GM18517 (cell line): ENCODE results near the gene TREML2.
"Not testable (repeated sequence)": the region's sequence is repeated elsewhere in the genome, so short reads cannot be mapped to it uniquely, and the experiment has no call there.

ENCODE experiments used
- ATAC-seq: cut with Tn5 transposase; IDR thresholded peaks from one replicate; pipeline ENCODE4 v1.9.1; 2021; ENCODE audit warnings: mild to moderate bottlenecking, moderate library complexity; ENCODE audit not compliant: unreplicated experiment

TREML2 gene, protein sequence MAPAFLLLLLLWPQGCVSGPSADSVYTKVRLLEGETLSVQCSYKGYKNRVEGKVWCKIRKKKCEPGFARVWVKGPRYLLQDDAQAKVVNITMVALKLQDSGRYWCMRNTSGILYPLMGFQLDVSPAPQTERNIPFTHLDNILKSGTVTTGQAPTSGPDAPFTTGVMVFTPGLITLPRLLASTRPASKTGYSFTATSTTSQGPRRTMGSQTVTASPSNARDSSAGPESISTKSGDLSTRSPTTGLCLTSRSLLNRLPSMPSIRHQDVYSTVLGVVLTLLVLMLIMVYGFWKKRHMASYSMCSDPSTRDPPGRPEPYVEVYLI

GRCh38 chr6:41200901-41201763 is at the start of gene TREML2:
TSS of gene TREML2 (minus strand) at chr6:41201149. CDS start at chr6:41201008, 141 bp downstream.
- no peak for ATAC-seq

- ATAC-seq: no peak
These were observed 47.1 kb upstream of the TREML2 start for GRCh38 chr6:41247882-41248705.

DNA sequence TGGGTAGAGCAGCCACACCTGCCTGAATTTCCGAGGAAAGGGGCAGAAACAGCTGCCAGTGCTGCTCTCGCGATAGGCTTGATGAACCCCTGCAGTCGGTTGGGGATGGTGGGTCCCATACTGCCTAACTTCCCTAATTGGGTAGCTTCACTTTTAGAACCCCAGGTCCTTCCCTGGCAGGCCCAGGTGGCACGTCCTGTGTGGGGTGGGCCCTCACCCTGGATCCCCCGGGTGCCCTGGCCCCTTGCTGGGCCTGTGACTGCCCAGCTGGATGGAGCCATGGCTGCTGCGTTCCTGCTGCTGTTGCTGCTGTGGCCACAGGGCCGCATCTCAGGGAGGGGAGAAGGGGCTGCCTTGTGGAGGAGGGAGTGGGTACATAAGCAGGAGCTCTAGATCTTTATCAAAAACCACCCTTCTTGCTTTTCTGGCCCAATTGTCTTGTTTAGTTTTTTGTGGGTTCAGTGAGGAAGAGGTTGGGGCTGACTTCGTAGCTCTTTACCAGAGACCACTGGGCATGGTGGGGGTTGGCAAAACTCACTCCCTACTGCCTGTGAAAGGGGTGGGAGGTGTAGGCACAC is 46.4 kb upstream of the TREML2 start:
- ATAC-seq: no peak

DNA sequence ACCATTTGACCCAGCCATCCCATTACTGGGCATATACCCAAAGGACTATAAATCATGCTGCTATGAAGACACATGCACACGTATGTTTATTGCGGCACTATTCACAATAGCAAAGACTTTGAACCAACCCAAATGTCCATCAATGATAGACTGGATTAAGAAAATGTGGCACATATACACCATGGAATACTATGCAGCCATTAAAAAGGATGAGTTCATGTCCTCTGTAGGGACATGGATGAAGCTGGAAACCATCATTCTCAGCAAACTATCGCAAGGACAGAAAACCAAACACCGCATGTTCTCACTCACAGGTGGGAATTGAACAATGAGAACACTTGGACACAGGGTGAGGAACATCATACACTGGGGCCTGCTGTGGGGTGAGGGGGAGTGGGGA is 45.6 kb upstream of the TREML2 start:
- not testable (repeated sequence) for ATAC-seq

GRCh38 chr6:41239467-41240159 is 38.7 kb upstream of the TREML2 start:
- no peak for ATAC-seq

DNA sequence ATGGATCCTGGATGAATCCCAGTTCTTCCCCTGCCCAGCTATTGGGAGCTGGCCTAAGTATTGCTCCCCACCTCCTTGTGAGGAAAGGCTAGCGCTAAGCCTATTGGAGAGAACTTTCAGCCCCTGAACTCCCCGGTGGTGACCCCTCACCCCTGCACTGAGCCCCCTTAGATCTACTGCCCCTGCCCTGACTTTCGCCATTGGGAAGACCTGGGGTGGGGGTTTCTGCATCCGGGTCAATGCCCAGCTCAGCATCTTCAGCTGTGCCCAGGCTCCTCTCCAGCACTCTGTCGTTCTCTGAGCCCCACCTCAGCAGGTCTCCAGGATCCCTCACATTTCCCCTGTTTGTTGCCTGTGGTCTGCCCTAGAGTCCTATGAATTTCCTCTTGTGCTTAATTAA is 36.2 kb upstream of the TREML2 start:
- no peak for ATAC-seq

DNA sequence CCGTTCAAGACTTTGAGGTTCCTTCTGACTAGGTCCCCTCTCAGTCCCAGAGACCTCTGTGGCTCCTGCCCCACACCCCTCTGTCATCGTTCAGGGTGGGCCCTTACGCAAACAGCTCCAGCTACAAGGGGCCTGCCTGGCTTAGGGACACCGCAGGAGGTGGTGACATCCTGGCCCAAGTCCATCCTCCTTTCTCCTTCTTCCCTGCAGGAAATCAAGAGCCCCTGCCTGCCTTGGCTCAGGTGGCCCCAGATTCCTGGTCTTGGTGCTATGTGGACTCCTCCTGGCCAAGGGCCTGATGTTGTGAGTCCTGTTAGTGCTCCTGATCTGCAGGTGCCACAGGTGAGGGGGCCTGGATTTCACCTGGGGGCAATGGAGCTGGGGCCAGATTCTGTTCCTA is 35.3 kb upstream of the TREML2 start:
- no peak for ATAC-seq

- ATAC-seq: no peak
These were observed 31.7 kb upstream of the TREML2 start for GRCh38 chr6:41232667-41233066.

DNA sequence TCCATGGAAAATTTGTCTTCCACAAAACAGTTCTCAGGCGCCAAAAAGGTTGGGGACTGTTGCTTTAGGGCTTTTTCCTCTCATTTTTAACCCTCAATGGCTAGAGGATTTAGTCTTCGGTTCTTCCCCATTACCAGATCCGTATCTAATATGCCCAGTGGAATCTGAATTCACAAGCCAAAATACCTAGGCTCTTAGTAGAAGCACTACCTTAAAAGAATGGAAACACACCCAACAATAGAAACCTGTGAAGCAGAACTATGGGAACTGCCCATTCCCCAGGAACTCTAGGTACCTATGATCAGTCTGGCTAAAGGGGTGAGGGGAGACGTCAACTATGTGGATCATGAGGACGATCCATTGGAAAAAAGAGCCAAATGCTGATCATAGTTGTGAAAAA is 30.3 kb upstream of the TREML2 start:
- no peak for ATAC-seq

DNA sequence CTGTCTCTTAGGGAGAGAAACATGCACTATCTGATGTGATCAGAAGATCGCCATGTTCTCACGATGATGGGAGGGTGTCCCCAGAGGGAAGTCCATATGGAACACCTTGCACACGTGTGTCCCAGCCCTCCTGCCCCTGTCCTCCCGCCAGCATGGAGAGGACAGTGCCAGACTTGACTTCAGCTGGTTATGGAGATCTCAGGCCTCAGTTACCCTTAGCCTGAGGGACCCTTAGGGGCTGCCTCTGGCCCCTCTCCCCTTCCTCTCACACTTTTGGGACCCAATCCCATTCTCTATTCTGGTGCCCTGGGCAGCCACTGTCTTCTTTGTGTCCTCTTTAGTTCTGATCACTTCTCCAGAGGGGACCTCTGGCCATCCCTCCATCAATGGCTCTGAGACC is 28.8 kb upstream of the TREML2 start:
- no peak for ATAC-seq

DNA sequence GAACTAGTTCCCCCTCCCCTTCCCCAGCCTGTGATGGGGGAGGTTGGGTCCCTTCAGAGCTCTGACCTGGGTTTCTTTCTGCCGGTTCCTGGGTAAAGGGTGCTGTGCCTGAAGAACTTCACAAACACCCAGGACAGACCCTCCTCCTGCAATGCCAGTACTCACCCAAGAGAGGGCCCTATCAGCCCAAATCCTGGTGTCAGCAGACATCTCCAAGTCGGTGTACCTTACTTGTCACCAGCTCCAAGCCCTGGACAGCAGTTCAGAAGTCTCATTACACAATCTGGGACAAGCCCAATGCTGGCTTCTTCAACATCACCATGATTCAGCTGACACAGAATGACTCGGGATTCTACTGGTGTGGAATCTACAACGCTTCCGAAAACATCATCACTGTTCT is 27.7 kb upstream of the TREML2 start:
- no peak for ATAC-seq

DNA sequence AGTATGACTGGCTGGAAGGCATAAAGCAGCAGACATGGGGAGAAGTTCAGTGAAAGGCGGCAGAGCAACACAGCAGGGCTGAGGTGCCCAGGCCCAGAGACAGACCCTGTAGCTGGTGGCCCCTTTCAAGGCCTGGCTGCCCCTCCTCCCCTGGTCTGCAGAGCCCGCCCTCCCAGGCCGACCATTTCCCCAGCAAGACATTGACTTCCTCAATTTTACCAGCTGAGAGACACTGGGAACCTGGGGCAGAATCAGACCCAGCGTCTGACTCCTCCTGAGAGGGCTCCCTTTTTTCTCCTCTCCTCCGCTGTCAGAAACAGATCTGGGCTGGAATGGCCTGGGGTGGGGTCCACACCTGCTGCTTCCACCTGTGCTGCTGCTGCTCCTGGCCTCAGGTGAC is 27.1 kb upstream of the TREML2 start, which contains the start of gene TREML4:
TREML4 (plus strand) TSS at position 254 of the 400 bp plus-strand sequence; CDS start at position 333, 79 bp downstream.
- ATAC-seq: no peak

DNA sequence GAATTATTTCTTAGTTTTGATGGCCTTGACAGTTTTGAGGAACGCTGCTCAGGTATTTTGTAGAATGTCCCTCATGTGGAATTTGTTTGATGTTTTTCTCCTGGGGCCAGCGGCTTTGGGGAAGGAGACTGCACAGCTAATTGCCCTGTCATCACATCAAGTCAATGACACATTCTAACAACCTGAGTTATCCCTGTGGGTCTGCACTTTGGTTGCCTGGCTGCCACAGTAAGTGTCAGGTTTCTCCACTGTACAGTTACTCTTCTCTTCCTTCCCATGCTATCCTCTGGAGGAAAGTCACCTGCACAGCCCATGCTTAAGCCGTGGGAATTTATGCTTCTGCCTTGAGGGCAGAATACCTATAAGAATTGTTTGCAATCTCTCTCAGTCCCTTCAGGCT is 25.8 kb upstream of the TREML2 start:
- no peak for ATAC-seq

DNA sequence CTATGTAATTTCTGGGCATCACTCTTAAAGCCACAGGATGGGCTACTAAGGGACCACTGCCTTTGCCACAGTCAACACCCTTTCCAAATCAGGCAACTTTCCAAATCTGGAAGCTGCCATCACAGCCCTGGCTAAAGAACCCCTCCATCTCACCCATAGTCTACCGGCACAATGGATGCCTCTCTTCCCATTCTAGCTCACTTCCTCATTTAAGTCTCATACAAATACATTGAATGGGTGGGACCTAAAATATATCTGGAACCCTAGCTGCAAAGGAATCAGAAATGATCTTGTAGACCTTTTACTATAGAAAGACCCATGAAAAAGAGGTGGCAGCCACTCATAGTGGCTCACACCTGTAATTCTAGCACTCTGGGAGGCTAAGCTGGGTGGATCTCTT is 23.9 kb upstream of the TREML2 start:
- ATAC-seq: no peak

DNA sequence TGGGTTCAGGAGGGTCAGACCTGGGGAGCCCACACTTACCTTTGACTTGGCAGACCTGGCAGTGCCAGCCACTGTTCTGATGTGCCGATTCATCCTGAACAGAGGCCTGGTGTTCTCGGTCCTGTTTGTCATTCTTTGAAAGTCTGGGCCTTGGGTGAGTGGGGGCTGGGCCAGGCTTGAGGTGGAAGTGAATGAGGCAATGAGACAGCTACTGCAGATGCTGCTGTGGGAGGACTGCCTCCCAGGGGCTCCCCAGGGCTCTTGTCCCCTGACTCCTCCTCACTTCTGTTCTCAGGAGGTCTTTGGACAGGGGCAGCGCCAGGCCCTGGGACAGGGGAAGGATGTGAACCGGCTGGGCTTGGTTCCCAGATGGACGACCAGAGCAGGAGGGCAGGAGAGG is 21.6 kb upstream of the TREML2 start:
- ATAC-seq: no peak

GRCh38 chr6:41222045-41222444 is 21.1 kb upstream of the TREML2 start:
- no peak for ATAC-seq

- no peak for ATAC-seq
These were observed 15.7 kb upstream of the TREML2 start for GRCh38 chr6:41216616-41217015.

GRCh38 chr6:41215777-41216176 is 14.8 kb upstream of the TREML2 start:
- ATAC-seq: no peak

GRCh38 chr6:41214559-41215238 is 13.8 kb upstream of the TREML2 start:
- ATAC-seq: no peak
